Glomerular endothelial cell (primary cell): ENCODE measurements around the gene EEFSEC. TPM values are rescaled to one million over a fixed set of nuclear protein-coding genes. Genes with fewer than 3 reads are reported as not detected.

ENCODE experiments used
- DNase-seq: peaks from one replicate; pipeline ENCODE4 v3.0.0-alpha.2; 2011; ENCODE audit warnings: low read depth, low spot score; ENCODE audit errors: extremely low read depth
- total RNA-seq: library from RNA; depleted of rRNA; stranded (reverse); fragments of >200 nt; gene quantifications from 2 replicates; pipeline ENCODE4 v1.2.3, GENCODE V29; 2015

The EEFSEC gene
- total RNA-seq, 1 donor from 2014 or later = 15.6 TPM

GRCh38 chr3:128455786-128456748, 302.8 kb downstream of the EEFSEC start:
- no peak for DNase-seq

DNA sequence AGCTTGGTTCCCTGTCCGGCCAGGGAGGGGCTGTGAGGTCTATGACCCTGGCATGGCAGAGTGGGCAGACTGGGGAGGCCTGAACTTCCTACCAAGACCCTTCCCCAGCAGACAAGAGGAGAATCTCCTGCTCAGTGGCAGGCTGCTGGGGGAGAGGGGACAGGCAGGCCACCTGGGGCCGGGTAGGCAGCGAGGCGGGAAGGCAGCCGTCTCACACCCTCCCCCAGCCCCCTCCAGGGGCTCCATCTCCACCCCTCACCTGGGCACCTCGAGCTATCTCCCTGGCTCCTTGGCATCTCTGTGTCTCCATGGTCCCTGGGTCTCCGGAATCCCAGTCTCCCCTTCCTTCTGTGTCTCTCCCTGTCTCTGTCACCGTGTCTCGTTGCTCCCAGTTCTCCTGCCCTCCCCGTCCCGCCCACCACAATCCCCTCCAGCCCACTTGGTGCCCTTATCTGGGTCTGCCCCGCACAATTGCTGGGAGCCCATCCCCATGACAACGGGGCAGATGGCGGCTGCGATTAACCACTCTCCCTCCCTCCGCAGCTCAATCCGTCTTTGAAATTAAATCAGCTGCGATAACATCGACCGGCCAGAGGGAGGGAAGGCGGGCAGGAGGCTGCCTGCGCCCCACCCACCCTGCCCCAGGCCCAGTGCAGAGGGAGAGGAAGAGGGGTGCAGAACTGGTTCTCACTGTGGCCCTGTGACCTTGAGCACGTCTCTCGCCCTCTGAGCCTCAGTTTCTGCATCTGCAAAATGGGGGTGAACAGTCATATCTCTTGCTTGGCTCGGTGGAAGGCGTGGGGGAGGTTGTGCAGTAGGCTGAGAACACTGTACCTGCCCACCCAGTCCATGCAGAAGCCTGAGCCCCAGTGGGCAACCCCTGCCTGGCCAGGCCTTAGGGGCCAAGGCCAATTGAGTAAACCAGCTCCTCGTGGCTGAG, 303.8 kb downstream of the EEFSEC start:
- no peak for DNase-seq

GRCh38 chr3:128457937-128458336, 304.7 kb downstream of the EEFSEC start:
- DNase-seq = no peak

Other genes with a start within 250 kb of the EEFSEC start
- not detected in 2 replicates for gene KBTBD12, start 238.2 kb upstream of the EEFSEC start, total RNA-seq
- gene SEC61A1, start 101.0 kb upstream of the EEFSEC start, total RNA-seq = 289 and 290 TPM in 2 replicates
- gene RUVBL1, start 29.7 kb upstream of the EEFSEC start, total RNA-seq = 46.8 and 59.5 TPM in 2 replicates